CD4-positive, alpha-beta T cell treated with Interleukin-12 subunit alpha and Interleukin-12 subunit beta, for 1 hour (primary cell): Measurements from ENCODE around the gene VWA5B2.
A peak's percentile ranks its signal among the peaks of the same experiment; 100 is the strongest.

Experiments used
- DNase-seq: peaks from one replicate; pipeline ENCODE4 v3.0.0-alpha.2; 2020

The VWA5B2 gene

DNA sequence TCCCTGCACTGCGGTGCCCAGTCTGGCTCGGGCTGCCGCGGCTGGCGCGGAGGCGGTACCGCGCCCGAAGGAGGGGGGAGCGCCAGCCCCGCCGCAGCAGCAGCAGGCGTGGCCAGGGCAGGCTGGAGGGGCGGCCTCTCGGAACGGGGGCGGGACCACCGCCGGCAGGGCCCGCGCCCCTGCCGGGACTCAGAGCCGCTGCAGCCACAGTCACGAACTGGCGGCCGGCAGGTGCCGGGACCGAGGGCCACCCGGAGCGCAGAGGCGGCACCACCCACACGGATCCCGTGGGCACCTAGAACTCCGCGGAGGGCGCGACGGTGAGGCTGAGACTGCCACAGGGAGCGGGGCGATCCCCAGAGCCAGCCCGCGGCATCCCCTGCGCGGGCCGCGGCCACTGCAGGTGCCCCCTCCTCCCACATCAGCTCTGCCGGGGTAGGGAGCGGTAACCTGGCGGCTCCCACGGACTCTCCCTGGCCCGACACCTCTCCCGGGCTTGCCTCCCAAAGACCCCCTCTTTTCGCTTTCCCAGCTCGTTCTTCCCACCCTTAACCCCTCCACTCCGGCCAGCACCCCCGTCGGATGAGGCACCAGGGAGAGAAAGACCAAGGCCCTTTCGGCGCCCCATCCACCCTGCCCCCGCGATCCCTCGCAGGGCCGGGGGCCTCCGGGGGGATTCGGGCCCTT is at the start of gene VWA5B2:
TSS of gene VWA5B2 (plus strand) at position 192 of the 687 bp plus-strand sequence. CDS start 944 bp downstream, outside the sequence.
- DNase-seq: peak; percentile 82

DNA sequence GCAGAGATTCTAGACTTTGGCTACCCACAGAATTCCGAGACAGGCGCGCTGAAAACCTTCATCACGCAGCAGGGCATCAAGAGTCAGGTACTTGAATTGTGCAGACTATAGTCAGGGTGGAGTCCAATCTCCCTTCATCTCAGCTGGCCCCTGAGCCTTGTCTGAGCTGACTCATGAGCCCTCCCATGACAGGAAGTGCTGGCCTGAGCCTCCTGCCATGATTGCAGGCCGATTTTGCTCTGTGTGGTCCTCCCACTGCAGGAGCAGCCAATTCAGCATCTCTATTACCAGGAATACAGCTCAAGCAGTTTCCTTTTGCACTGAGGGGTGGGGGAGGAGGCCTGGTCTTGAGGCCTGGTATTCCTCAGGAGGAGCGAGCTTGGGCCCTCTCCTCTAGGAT is 49.2 kb upstream of the VWA5B2 start:
- DNase-seq: no peak

DNA sequence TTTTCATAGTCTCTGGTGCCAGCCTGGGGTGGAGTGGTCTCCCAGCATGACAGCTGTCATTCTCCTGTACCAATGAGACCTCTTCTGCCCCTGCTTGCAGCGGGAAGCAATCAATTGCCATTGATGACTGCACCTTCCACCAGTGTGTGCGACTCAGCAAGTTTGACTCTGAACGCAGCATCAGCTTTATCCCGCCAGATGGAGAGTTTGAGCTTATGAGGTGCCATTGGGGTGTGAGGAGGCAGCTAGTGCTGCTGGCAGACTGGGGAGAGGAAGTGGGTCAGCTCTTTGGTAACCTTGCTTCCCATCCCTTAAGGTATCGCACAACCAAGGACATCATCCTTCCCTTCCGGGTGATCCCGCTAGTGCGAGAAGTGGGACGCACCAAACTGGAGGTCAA is 47.8 kb upstream of the VWA5B2 start:
- DNase-seq: no peak

DNA sequence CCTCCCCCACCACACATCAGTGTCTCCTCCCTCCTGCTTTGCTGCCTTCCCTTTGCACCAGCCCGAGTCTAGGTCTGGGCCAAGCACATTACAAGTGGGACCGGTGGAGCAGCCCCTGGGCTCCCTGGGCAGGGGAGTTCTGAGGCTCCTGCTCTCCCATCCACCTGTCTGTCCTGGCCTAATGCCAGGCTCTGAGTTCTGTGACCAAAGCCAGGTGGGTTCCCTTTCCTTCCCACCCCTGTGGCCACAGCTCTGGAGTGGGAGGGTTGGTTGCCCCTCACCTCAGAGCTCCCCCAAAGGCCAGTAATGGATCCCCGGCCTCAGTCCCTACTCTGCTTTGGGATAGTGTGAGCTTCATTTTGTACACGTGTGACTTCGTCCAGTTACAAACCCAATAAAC is 45.7 kb upstream of the VWA5B2 start:
- DNase-seq: no peak

DNA sequence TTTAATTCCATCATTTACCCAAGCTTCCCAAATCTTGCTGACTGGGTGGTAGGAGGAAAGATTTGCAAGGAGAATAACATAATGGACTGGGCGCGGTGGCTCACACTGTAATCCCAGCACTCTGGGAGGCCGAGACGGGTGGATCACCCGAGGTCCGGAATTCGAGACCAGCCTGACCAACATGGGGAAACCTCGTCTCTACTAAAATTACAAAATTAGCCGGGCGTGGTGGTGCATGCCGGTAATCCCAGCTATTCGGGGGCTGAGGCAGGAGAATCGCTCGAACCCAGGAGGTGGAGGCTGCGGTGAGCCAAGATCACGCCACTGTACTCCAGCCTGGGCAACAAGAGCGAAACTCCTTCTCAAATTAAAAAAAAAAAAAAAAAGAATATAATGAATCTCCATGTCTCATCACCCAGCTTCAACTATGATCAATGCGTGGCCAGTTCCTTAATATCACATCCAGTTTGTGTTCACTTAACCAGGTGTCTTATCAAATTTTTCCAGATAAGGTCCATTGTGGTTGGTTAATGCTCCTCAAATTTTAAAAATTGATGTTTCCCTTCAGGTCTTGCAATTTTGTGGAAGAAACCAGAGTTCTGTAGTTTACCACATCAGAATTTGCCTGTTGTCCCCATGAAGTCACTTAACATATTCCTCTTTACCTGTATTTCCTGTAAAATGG is 44.7 kb upstream of the VWA5B2 start:
- DNase-seq: no peak

DNA sequence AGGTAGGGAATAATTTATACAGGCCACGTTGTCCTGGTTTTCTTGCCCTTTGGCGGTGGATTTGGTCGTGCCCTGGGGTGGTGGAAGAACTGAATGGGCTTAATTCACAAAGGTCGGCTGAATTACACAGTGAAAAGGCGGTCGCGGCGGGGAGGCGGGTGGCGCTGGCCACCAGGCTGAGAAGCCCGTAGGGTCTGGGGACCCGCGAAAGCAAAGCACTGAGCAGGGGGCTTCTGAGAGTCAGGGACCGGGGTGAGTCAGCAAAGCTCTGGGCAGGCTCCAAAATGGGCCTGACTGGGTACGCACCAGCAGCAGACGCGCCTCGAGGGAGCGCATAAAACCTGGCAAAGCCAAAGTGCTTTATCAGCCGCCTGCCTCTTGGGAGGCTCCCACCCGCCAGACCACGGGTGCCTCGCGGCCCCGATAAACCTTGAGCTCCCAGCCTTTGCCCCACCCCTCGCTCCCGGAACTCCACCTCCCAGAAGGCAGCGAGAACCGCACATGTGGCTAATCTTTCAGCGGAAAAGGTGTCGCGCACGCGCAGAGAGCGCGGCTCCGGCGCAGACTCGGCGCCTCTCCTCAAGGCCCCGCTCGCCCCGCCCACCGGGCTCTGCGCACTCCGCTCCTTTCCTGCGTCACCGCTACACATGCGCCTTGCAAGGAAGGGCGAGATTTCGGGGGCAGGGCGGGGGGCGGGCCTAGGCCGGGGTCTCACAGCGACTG is 43.8 kb upstream of the VWA5B2 start:
- DNase-seq: peak; percentile 99

DNA sequence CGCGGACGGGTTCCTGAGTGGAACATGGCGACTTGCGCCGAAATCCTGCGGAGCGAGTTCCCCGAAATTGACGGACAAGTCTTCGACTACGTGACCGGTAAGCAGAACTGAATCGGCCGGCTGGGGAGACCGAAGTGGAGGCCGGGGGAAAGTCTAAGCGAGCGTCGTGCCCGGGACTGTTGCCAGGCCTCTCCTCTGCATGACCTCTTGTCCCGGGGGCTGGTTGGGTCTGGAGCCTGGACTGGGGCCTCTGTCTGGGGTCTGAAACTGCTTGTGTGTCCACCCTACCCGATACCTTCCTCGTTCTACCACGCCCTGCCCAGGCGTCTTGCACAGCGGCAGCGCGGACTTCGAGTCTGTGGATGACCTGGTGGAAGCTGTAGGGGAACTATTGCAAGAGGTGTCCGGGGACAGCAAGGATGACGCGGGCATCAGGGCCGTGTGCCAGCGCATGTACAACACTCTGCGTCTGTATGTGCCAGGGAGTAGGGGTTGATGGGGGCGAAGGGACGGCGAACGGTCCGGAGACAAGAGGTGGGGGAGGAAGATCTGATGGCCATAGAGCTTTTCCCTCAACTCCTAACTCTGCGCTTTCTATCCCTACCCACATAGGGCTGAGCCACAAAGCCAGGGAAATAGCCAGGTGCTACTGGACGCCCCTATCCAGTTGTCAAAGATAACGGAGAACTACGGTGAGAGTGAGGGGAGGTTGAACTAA is 43.0 kb upstream of the VWA5B2 start, which contains the start of gene ABCF3:
TSS of gene ABCF3 (plus strand) at position 16 of the 718 bp plus-strand sequence. CDS start at position 25, 9 bp downstream.
- no peak for DNase-seq

DNA sequence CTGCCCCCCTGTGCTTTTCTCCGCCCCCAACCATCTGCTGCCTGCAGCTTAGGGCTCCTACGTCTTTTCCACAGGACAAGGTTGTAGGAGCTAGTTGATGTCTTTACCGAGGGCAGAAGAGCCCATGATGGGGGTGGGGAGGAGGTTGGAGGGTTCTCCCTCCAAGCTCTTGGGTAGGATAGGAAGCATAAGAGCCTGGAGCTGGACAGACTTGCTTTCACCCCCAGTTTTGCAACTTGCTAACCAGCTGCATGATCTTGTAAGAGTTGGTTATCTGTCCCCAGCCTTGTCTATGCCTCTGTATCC is 42.5 kb upstream of the VWA5B2 start:
- DNase-seq: no peak

DNA sequence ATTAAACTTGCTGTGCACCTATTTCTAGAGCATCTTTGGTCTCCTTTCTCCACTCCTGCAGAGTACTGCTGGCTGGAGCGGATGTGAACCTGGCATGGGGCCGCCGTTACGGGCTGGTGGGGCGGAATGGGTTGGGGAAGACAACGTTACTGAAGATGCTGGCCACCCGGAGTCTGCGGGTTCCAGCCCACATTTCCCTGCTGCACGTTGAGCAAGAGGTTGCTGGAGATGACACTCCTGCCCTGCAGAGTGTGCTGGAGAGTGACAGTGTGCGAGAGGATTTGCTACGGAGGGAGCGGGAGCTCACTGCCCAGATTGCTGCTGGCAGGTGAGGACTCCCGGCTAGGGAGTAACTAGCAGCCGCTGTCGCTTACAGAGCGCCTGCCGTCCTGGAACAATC is 41.3 kb upstream of the VWA5B2 start:
- DNase-seq: no peak

DNA sequence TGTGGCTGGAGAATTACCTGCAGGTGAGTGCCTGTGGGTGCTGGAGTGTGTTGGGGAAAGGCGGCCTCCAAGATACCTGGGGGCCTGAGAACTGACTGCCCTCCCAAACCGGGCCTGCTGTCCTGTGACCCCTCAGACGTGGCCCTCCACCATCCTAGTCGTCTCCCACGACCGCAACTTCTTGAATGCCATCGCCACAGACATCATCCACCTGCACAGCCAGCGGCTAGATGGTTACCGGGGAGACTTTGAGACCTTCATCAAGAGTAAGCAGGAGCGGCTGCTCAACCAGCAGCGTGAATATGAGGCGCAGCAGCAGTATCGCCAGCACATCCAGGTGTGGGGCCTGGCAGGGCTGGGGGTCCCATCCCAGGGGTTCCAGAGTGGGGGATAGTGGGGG is 40.0 kb upstream of the VWA5B2 start:
- no peak for DNase-seq

DNA sequence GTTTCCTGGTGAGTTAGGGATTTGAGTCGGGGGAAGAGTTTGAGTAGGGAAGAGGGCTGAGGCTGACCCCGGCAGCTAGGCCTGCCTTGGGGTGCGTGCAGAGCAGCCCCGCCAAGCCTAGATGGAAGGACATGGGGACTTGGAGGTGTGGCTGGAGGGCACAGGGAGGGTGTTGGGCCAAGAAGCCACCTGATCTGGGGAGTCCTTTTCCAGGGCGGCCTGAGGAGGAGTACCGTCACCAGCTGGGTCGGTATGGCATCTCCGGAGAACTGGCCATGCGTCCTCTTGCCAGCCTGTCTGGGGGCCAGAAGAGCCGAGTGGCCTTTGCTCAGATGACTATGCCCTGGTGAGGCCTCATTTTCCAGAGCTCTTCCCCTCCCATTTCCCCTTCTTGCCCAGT is 36.5 kb upstream of the VWA5B2 start:
- no peak for DNase-seq

DNA sequence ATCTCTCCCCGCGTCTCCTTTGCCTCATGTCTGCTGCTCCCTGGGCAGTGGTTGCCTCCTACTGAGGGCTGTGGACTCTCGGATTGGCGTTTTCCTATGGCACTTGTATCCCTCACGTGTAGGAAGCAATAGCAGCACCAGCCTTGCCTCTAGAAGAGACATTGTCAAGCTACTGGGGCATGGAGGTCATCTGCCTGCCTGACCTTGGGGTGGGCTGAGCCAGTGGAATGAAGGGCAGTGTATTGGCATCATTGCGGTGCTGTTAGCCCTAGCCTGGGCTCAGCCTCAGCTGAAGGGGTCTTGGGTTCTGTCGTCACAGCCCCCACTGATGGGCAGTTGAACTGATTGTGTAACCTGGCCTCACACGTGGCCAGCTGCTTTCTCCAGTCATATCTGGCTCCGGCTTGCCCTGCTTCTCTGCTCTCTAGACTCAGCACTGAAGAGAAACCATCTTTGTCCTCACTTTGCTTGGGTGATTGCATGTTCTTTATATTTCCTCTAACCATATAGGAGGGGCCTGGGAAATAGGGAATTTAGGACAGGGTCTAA is 35.3 kb upstream of the VWA5B2 start:
- DNase-seq: no peak

DNA sequence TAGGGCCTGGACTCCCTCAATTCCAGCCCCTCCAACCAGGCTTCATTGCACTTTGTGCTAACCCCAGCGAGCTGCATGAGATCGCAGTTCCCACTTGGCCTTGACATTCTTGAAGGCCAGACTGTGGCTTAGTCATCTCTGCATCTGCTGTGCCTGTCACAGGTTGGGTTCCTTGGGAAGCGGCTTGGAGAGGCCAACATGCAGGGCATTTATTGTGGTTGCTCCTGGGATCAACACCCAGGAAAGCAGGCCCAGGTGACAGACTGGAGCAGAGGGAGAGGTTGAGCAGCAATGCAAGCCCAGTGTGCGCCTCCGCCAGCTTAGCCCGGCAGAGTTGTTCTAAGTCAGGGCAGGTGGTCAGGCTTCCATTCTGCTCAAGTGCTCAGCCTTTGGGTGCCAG is 32.8 kb upstream of the VWA5B2 start:
- no peak for DNase-seq

DNA sequence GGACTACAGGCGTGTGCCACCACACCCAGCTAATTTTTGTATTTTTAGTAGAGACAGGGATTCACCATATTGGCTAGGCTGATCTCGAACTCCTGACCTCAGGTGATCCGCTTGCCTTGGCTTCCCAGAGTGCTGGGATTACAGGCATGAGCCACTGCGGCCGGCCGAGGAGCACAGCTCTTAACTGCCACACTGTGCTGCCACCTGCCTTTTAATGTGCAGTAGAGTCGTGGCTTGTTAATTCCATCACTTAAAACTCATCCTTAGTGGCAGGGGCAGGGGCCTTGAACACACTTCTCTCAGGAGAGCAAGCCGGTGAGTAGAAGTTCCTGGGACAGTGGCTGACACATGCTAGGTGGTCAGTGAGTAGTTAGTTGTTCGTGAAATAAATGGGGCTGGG is 30.9 kb upstream of the VWA5B2 start:
- no peak for DNase-seq

DNA sequence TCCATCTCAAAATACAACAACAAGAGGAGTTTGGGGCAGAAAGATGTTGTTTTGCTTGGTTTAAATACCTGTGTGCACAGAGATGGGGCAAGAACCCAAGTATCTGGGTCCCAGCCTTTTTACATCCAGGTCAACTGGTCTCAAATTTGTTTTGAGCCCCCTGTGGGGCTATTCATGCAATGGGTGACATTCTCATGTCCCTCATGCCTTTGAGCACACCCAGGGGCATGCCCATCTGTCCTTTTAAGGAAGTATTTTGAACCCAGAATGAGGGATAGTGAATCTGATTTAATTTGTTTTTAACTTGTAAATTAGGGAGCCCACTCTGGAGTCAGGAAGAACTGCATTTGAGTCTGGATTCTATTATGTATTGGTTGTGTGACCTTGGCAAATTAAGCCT is 28.6 kb upstream of the VWA5B2 start:
- no peak for DNase-seq

DNA sequence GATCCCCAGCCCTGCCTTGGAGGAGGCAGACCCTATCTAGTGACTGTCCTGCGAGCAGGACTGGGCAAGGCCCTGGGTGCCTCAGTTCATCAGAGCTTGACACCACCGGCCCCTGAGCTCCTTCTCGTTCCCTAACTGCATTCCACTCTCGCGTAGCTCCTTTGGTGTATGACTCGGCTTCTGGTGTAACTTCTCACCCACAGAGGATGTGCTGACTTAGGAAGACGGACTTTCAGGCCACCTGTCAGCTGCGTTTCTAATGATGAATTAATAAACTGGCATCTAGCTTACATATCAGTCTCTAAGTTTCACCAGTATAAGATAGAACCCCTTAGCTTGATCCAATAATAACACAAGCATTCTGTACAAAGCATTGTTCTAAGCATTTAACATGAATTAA is 25.9 kb upstream of the VWA5B2 start:
- no peak for DNase-seq

DNA sequence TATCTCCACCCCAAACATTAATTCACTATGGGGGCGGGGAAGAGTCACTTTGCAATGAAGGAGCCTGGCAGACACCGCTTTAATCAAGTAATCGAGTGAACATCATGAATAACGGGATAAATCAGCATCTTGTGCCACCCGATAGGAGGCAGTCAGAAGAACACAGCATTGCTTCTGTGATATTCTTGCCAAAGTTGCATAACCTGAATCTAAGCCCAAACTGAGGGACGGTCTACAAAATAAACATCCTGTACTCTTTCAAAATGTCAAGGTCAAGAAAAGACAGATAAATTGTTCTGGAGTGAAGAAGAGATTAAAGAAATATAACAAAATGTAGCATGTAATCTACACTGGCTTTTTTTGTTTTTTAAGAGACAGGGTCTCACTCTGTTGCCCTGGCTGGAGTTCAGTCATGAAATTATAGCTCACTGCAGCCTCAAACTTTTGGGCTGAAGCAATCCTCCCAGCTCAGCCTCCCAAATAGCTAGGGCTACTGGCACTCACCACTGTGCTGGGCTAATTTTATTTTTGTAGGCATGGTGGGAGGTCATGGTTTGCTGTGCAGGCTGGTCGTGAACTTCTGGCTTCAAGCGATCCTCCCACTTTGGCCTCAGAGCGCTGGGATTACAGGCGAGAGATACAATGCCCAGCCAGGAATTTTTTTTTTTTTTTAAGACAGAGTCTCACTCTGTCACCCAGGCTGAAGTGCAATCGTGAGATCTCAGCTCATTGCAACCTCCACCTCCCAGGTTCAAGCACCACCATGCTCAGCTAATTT is 20.1 kb upstream of the VWA5B2 start:
- no peak for DNase-seq

DNA sequence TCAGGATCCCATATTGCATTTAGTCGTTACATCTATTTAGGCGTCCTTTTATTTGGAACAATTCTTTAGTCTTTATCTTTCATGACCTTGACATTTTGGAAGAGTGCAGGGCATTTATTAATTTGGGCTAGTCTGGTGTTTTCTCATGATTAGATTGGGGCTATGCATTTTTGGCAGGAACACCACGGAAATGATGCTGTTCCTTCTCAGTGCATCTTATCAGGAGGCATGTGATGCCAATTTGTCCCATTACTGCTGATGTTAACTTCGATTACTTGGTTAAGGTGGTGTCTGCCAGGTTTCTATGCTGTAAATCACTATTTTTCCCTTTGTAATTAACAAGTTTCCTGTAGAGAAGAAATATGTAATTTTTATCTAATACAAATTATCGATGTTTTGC is 18.1 kb upstream of the VWA5B2 start:
- no peak for DNase-seq

DNA sequence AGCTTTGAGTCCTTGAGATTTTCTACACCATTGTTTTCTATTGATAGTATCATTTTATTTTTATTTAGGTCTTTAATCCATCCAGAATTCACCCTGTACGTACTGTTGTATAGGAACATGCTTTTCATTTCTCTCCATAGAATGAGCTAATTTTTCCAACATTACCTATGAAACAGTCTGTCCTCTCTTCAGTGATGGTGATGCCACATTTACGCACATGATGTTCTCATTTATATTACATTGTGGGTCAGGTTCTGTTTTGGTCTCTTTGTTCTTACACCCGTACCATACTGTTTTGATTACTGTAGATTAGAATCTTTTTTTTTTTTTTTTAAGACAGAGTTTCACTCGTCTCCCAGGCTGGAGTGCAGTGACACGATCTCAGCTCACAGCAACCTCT is 17.7 kb upstream of the VWA5B2 start:
- no peak for DNase-seq

DNA sequence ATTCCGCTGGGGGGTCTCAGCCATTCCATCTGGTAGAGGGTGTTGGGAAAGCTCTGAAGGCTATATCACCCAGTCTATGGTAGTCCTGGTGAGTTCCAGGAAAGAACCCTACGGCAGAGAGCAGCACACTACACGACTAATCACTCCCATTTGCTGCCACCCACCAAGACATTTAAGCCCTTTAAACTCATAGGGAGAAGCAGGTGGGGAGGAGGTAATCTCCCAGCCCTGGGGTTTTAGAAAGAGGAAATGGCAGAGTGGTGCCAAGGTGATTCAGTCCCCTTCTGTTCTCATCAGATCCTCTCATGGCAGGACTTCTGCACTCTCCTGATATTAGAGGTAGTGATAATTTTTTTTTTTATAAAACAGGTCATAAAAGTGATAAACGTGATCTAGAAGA is 10.6 kb upstream of the VWA5B2 start:
- DNase-seq: no peak

DNA sequence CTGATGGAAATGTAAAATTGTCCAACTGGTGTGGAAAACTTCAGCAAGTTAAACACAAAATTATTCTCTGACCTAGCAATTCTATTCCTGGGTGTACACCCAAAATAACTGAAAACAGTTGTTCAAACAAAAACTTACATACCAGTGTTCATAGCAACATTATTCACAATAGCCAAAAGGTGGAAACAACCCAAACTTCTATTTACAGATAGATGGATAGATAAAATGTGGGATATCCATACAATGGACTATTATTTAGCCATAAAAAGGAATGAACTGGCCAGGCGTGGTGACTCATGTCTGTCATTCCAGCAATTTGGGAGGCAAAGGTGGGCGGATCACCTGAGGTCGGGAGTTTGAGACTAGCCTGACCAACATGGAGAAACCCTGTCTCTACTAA is 6.9 kb upstream of the VWA5B2 start:
- no peak for DNase-seq

DNA sequence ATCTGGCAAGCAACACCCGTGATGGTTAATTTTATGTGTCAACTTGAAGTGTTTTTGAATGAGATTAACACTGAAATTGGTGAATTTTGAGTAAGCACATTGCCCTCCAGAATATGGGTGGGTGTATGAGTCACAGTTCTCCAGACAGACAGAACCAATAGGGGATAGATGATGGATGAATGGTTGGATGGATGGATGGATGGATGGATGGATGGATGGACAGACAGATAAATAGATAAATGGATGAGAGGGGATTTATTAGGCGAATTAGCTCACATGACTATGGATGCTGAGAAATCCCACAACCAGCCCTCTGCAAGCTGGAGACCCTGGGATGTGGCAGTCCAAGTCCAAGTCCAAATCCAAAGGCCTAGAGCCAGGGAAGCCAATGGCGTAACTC is 5.4 kb upstream of the VWA5B2 start:
- DNase-seq: no peak
